ENCODE data around the gene TSPAN18.

TSPAN18 gene

GRCh38 chr11:44803009-44803408 is 76.2 kb downstream of the TSPAN18 start:
- DNase-seq = no peak

- DNase-seq = peak; percentile 42
Observed at GRCh38 chr11:44804449-44805437, 78.0 kb downstream of the TSPAN18 start.

- DNase-seq = no peak
Observed at GRCh38 chr11:44805596-44805995, 78.8 kb downstream of the TSPAN18 start.

GRCh38 chr11:44808053-44808753 is 81.4 kb downstream of the TSPAN18 start:
- DNase-seq = peak; percentile 28

GRCh38 chr11:44809283-44809682 is 82.5 kb downstream of the TSPAN18 start:
- no peak for DNase-seq

GRCh38 chr11:44811841-44812448 is 85.2 kb downstream of the TSPAN18 start:
- peak; percentile 67 for DNase-seq

GRCh38 chr11:44812971-44813370 is 86.2 kb downstream of the TSPAN18 start:
- no peak for DNase-seq

GRCh38 chr11:44813401-44813800 is 86.6 kb downstream of the TSPAN18 start:
- DNase-seq = no peak

- DNase-seq = peak; percentile 95
Observed at GRCh38 chr11:44814881-44815592, 88.3 kb downstream of the TSPAN18 start.

GRCh38 chr11:44815917-44816456 is 89.2 kb downstream of the TSPAN18 start:
- DNase-seq = no peak

GRCh38 chr11:44816761-44817160 is 90.0 kb downstream of the TSPAN18 start:
- no peak for DNase-seq

- no peak for DNase-seq
Observed at GRCh38 chr11:44817207-44817949, 90.6 kb downstream of the TSPAN18 start.

- no peak for DNase-seq
Observed at GRCh38 chr11:44818110-44818509, 91.3 kb downstream of the TSPAN18 start.

GRCh38 chr11:44819346-44819745 is 92.6 kb downstream of the TSPAN18 start:
- DNase-seq = no peak

- DNase-seq = no peak
Observed at GRCh38 chr11:44822369-44822768, 95.6 kb downstream of the TSPAN18 start.

- no peak for DNase-seq
Observed at GRCh38 chr11:44823006-44823405, 96.2 kb downstream of the TSPAN18 start.

GRCh38 chr11:44823868-44824267 is 97.1 kb downstream of the TSPAN18 start:
- DNase-seq = no peak

- no peak for DNase-seq
Observed at GRCh38 chr11:44824300-44824704, 97.5 kb downstream of the TSPAN18 start.

GRCh38 chr11:44825058-44825785 is 98.5 kb downstream of the TSPAN18 start:
- DNase-seq = no peak

- no peak for DNase-seq
Observed at GRCh38 chr11:44826922-44827643, 100.3 kb downstream of the TSPAN18 start.
